Measurements from ENCODE around the gene RAB4B. TPM values are rescaled to one million over a fixed set of nuclear protein-coding genes. Genes with fewer than 3 reads are reported as not detected.
A peak's percentile ranks its signal among the peaks of the same experiment; 100 is the strongest.
"Not testable (repeated sequence)": the region's sequence is repeated elsewhere in the genome, so short reads cannot be mapped to it uniquely, and the experiment has no call there.

RAB4B gene
- polyA plus RNA-seq, 6 donors from 2014 or later: 111 to 167 (median 145) TPM

DNA sequence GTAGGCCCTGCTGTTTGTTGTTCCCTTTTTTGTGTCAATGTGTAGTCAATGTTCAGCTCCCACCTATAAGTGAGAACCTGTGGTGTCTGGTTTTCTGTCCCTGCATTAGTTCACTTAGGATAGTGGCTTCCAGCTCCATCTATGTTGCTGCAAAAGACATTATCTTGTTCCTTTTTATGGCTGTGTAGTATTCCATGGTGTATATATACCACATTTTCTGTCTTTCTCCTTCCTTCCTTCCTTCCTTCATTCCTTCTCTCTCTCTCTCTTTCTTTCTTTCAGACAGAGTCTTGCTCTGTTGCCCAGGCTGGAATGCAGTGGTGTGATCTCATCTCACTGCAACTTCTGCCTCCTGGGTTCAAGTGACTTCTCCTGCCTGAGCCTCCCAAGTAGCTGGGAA, 51.2 kb downstream of the RAB4B start:
- Mint-ChIP-seq H3K4me3 (no peak overlapping the region), H3K27ac (no peak overlapping the region), H3K36me3 (peaks cover 18 to 24% of the 10 kb centered on the region in 2 donors), H3K27me3 (no peaks in the 10 kb centered on the region), H3K4me1 (no peaks in the 10 kb centered on the region), H3K9me3 (peaks cover 0 to 4% (median 0%) of the 10 kb centered on the region in 7 donors)
- DNase-seq (no peak), ATAC-seq (ENCODE audit: low read depth in 2 of 2) (no peak)

DNA sequence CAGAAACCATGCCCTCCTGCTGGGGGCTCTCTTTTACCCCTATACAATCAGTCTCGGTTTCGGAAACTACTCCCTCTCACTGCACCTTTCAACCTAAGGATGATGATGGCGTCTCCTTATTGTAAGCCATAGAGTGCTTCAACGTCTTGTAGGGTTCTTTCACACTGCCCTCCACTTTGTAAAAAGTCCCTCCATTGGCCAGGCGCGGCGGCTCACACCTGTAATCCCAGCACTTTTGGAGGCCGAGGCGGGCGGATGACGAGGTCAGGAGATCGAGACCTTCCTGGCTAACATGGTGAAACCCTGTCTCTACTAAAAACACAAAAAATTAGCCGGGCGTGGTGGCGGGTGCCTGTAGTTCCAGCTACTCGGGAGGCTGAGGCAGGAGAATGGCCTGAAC, 52.7 kb downstream of the RAB4B start:
- H3K9me3 Mint-ChIP-seq; H3K27me3 Mint-ChIP-seq; H3K4me3 Mint-ChIP-seq; ATAC-seq (ENCODE audit: low read depth in 2 of 2); DNase-seq; H3K4me1 Mint-ChIP-seq: not testable (repeated sequence)
- Mint-ChIP-seq H3K27ac (peak overlapping the region in 1 of 6 donors; percentile 32), H3K36me3 (peaks cover 18 to 24% of the 10 kb centered on the region in 2 donors)

DNA sequence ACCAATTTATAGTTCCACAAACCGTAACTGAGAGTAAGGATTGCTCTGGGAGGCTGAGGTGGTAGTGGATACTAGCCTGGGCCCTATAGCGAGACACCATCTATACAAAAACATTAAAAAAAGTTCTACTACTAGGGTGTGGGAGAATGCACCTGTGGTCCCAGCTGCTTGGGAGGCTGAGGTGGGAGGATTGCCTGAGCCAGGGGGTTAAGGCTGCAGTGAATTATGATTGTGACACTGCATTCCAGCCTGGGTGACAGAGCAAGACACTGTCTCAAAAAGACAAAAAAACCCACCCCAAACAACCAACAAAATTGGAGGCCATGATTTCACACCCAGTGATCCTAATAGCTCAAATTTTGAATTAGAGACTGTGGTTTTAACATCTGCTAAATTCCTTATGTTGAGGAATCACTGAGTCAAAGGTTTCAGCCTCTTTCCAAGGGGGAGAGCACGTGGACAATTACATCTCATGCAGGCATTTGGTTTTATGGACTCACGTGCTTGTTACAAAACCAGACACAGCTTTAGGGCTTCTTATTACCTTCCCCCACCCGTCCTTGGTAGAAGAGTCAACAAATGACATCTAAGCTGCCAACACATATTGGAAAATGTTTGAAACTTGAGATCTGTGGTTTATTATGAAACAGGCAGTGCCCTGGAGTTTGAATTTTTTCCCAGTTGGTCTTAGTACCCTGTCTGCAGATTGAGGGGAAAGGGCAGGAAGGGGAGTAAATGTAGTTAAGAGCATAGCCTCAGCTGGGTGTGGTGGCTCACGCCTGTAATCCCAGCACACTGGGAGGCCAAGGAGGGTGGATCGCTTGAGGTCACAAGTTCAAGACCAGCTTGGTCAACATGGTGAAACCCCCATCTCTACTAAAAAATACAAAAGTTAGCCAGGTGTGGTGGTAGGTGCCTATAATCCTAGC, 53.7 kb downstream of the RAB4B start:
- H3K27ac Mint-ChIP-seq: no peak overlapping the region
- peaks cover 0 to 5% (median 0%) of the 10 kb centered on the region in 3 donors for H3K27me3 Mint-ChIP-seq
- no peak overlapping the region for H3K4me3 Mint-ChIP-seq
- no peak for DNase-seq
- peaks cover 0 to 4% (median 0%) of the 10 kb centered on the region in 7 donors for H3K9me3 Mint-ChIP-seq
- H3K4me1 Mint-ChIP-seq: no peaks in the 10 kb centered on the region
- peaks cover 15 to 23% of the 10 kb centered on the region in 2 donors for H3K36me3 Mint-ChIP-seq
- no peak for ATAC-seq (ENCODE audit: low read depth in 2 of 2)

DNA sequence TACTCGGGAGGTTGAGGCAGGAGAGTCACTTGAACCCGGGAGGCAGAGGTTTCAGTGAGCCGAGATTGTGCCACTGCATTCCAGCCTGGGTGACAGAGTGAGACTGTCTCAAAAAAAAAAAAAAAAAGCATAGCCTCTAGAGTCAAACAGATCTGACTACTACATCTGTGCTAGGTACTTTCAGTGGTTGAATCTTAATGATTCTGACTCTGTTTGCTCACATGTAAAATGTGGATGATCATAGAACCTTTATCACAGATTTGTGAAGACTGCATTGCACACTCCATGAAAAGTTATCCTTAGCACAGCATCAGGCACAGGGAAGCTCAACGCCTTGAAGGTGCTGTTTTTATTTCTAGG, 54.4 kb downstream of the RAB4B start:
- not testable (repeated sequence) for H3K27me3 Mint-ChIP-seq; H3K4me1 Mint-ChIP-seq; H3K27ac Mint-ChIP-seq; H3K9me3 Mint-ChIP-seq; H3K4me3 Mint-ChIP-seq; ATAC-seq (ENCODE audit: low read depth in 2 of 2); DNase-seq
- peaks cover 10 to 16% of the 10 kb centered on the region in 2 donors for H3K36me3 Mint-ChIP-seq

DNA sequence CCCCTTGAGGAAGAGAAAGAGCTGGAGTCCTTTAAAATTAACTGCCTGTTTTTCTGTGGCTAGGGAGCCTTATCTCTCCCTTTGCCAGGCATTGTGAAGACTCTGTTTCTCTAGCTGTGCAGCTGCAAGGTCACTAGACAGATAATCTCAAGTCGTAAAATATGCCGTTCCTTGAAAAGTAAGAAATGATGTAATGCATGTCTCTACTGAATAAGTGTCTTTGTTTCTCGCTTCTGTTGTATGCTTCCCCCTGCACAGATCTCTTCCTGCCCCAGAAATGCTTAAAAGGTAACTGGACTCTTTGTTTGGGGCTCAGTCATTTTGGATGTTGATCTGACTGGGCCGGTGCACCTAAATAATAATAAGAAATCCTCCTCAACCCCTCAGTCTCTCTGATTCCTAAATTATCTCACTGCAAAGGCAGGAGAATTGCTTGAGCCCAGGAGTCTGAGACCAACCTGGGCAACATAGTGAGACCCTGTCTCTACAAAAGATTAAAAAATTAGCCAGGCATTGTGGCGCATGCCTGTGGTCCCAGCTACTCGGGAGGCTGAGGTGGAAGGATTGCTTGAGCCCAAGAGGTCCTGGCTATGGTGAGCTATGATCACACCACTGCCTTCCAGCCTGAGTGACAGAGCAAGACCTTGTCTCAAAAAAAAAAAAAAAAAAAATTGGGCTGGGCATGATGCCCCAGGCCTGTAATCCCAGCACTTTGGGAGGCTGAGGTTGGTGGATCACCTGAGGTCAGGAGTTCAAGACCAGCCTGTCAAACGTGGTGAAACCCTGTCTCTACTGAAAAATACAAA, 55.9 kb downstream of the RAB4B start:
- DNase-seq; H3K27ac Mint-ChIP-seq; ATAC-seq (ENCODE audit: low read depth in 2 of 2); H3K9me3 Mint-ChIP-seq; H3K36me3 Mint-ChIP-seq; H3K4me1 Mint-ChIP-seq; H3K4me3 Mint-ChIP-seq: not testable (repeated sequence)
- H3K27me3 Mint-ChIP-seq: peaks cover 0 to 12% (median 0%) of the 10 kb centered on the region in 3 donors

DNA sequence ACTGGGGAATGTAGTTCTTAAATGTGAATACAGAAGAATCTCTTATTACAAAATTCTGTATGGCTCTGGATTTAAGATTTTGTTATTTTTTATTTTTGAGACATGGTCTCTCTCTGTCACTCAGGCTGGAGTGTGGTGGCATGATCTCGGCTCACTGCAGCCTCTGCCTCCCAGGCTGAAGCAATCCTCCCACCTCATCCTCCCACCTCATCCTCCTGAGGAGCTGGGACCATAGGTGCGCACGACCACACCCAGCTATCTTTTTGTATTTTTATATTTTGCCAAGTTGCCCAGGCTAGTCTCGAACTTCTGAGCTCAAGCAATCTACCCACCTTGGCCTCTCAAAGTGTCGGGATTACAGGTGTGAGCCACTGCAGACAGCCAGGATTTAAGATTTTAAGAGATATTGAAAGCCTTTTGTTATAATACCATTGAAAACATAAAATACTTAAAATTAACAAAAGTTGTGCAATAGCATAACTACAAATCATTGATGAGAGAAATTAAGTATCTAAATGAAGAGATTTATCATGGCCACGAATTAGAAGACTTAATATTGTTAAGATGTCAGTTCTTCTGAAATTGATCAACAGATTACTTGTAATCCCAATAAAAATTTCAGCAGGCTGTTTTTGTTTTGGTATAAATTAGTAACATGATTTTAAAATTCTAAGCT, 58.8 kb downstream of the RAB4B start:
- H3K27me3 Mint-ChIP-seq: peaks cover 0 to 33% (median 10%) of the 10 kb centered on the region in 3 donors
- H3K27ac Mint-ChIP-seq: peak overlapping the region in 1 of 6 donors; percentile 14
- ATAC-seq (ENCODE audit: low read depth in 2 of 2) (no peak), DNase-seq (no peak)
- H3K36me3 Mint-ChIP-seq: no peaks in the 10 kb centered on the region
- peaks cover 0 to 4% (median 0%) of the 10 kb centered on the region in 7 donors for H3K9me3 Mint-ChIP-seq
- H3K4me1 Mint-ChIP-seq: no peaks in the 10 kb centered on the region
- H3K4me3 Mint-ChIP-seq: no peak overlapping the region

DNA sequence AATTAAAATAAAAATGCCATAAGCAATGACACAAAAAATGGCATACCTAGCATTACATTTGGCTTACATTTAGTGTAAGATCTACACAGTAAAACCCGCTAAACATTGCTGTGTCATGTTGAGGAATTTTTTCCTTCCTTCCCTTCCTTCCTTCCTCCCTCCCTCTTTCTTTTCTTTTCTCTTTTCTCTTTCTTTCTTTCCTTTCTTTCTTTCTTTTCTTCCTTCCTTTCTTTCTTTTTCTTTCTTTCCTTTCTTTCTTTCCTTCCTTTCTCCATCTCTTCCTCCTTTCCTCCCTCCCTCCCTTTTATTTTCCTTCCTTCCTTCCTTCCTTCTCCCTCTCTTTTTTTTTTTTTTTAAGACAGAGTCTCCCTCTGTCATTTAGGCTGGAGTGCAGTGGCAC, 60.4 kb downstream of the RAB4B start:
- H3K36me3 Mint-ChIP-seq; H3K9me3 Mint-ChIP-seq; H3K4me3 Mint-ChIP-seq; ATAC-seq (ENCODE audit: low read depth in 2 of 2); DNase-seq; H3K4me1 Mint-ChIP-seq: not testable (repeated sequence)
- Mint-ChIP-seq H3K27ac (peak overlapping the region in 1 of 6 donors; percentile 22), H3K27me3 (peaks cover 0 to 33% (median 10%) of the 10 kb centered on the region in 3 donors)

DNA sequence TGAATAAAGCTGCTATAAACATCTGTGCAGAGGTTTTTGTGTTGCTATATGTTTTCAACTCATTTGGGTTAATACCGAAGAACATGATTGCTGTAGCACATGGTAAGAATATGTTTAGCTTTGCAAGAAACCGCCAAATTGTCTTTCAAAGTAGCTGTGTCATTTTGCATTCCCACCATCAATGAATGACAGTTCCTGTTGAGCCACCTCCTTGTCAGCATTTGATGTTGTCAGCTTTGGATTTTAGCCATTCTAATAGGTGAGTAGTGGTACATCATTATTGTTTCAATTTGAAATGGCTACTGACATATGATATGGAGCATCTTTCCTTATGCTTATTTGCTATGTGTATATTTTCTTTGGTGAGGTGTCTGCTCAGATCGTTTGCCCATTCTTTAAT, 64.0 kb downstream of the RAB4B start:
- DNase-seq; H3K9me3 Mint-ChIP-seq; H3K36me3 Mint-ChIP-seq; H3K4me3 Mint-ChIP-seq; H3K27ac Mint-ChIP-seq; ATAC-seq (ENCODE audit: low read depth in 2 of 2): not testable (repeated sequence)
- Mint-ChIP-seq H3K27me3 (peaks cover 4 to 36% (median 16%) of the 10 kb centered on the region in 3 donors), H3K4me1 (peaks cover 5 to 20% (median 18%) of the 10 kb centered on the region in 3 donors)

DNA sequence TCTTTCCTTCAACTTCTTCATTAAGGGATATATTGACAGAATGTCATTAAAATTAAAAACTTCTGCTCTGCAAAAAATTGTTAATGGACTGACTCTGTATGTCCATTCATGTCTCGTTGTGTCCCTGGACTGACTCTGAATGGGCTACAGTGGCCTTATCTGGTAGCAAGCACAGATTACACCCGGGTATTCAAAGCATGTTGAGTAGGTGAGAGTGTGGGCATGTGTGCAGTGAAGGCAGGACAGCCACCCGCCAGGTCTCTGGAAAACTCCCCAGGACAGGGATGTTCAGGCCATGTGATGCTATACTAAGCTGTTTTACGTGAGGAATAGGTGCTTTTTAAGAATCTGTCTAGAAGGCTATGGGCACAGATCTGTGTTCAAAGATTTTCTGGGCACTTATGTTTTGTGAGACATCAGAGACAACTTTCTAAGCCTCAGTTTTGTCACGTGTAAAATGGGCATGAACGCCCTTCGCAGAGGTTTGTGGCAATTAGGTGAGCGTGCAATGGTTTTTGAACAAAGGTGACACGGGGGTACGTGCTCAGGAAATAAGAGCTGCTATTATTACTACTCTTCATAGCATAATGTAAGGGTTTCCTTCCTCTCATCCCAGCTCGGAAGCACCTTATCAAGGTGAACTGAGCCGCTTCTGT, 65.1 kb downstream of the RAB4B start:
- peaks cover 0 to 10% of the 10 kb centered on the region in 2 donors for H3K36me3 Mint-ChIP-seq
- DNase-seq; ATAC-seq (ENCODE audit: low read depth in 2 of 2); H3K9me3 Mint-ChIP-seq: not testable (repeated sequence)
- H3K27ac Mint-ChIP-seq: peak overlapping the region in 4 of 6 donors; percentile 75 to 94 (median 89)
- H3K4me1 Mint-ChIP-seq: peaks cover 6 to 20% (median 18%) of the 10 kb centered on the region in 3 donors
- peak overlapping the region; percentile 62 to 89 (median 85) for H3K4me3 Mint-ChIP-seq
- H3K27me3 Mint-ChIP-seq: peaks cover 11 to 48% (median 27%) of the 10 kb centered on the region in 3 donors

DNA sequence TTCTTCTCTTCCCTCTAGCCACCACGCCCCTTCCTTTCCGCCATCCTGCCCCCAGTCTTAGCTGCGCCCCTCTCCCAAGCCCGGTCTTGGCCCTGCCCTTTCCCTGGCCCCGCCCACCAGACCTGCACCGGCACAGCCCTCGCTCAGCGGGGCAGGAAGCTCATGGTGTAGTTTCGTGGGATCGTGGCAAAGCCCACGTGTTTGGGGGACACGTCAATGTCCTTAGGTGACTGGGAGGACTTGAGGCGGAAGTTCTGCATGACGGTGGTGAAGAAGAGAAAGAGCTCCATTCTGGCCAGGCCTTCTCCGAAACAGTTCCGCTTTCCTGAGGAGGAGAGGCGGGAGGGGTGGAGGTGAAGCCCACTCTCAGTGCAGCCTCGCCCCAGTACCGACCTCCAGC, 65.6 kb downstream of the RAB4B start:
- peaks cover 11 to 51% (median 32%) of the 10 kb centered on the region in 3 donors for H3K27me3 Mint-ChIP-seq
- H3K4me3 Mint-ChIP-seq: peak overlapping the region; percentile 62 to 89 (median 85)
- peaks cover 0 to 11% of the 10 kb centered on the region in 2 donors for H3K36me3 Mint-ChIP-seq
- ATAC-seq (ENCODE audit: low read depth in 2 of 2): peak; percentile 94 to 96
- peaks cover 8 to 20% (median 18%) of the 10 kb centered on the region in 3 donors for H3K4me1 Mint-ChIP-seq
- peak overlapping the region; percentile 7 to 94 (median 81) for H3K27ac Mint-ChIP-seq
- not testable (repeated sequence) for H3K9me3 Mint-ChIP-seq
- DNase-seq: peak; percentile 54
